IPS-NIHi7 (cell line): ENCODE measurements around the gene IL4R.
"Not testable (repeated sequence)": the region's sequence is repeated elsewhere in the genome, so short reads cannot be mapped to it uniquely, and the experiment has no call there.

Experiments used
- DNase-seq: peaks from one replicate; pipeline ENCODE4 v3.0.0; 2012; ENCODE audit warnings: mixed read lengths; ENCODE audit errors: extremely low spot score

The IL4R gene

DNA sequence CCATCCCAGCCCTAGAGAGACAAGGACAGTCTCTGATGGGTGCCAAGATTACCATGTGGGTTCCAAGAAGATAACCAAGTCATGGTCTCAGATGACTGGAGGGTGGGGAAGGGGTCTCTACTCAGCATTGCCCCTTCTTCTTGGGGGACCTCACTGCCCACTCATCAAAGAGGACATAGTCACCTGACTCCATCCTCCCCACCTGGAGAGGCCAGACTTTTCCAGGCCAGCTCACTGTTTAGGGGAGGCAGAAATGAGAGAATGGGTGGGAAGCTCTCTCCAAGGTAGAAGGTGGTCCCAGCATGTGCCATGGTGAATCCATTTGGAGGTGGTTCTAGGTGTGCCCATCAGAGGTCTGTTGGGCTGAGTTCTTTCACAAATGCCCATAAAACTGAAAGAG is 67.5 kb downstream of the IL4R start:
- no peak for DNase-seq

DNA sequence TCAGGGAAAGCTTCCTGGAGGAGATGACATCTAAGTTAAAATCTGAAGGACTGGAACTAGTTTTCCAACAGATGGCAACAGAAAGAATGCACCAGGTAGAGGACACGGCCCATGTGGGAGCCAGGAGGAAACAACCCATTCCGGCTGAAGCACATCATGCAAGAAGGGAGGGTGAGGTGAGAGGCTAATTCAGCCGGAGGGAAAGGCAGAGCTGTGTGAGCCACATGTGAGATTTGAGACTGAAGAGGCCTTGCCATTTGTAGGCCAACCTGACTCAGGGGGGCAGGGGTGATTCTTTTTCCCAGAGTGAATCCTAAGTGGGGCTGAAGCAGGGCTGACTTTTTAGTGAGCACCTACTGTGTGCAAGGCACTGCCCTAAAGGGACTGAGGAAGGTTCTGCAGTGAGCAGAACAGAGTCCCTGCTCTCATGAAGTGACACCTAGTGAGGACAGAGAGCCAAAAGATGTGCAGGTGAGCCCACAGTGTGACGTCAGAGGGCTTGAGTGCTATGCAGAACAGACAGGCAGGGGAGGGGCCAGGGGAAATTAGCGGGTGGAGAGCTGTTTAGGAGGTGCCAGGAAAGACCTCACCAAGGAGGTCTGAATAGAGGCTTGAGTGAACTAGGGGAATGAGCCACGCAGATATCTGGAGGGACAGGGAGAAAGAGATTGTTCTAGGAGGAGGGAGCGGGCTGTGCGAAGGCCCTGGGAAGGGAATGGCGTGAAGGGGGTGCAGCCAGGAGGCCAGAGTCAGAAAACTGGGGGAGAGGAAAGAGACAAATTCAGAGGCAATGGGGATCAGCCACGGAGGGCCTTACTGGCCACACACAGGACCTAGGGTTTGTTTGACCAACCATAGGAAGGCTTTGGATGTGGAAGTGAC is 68.4 kb downstream of the IL4R start:
- DNase-seq: no peak

DNA sequence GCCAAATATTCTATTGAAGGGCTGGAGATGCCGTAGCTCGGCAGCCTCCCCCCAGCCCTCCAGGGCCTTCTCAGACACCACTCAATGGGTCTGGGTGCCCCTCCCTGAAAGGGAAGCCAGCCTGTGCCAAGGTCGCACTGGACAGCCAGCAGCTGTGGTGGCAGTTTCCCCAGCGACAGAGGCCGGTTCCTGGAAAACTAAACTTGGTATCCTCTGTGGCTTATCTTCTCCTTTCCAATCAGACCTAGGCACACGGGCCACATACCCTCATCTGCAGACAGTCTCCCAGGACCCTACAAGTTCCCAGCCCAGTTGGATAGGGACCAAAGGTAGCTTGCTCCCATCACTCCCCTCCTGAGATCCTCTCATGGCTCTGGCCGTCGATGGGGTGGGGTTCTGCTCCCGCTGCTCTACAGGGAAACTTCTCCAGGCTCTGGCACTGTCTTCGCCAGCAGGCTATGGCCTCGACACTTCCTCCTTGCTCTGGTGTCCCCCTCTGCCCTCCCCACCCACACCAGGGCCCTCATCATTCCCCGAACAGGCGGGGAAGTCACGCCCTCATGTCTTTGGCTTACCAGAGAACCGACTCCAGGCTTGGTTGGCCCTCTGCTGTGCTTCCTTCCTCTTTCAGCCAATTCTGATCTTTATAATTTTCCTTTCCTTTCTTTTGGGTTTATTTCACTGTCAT is 69.9 kb downstream of the IL4R start:
- no peak for DNase-seq

DNA sequence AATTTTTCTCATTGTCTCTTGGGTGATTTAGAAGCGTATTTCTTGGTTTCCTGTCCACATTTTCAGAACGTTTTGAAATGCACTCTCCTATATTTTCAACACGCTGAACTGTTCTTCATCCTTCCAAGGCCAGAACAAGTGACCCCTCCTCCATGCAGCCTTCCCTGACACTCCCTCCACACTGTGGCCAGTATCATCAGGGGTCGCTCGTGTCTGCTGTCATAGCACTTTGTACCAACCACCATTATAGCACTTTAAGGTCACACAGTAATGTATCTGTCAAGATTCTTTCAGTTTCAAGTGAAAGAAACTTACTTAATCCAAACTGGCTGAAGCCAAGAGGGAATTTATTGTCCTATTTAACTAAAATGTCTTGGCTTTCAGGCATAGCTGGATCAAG is 70.7 kb downstream of the IL4R start:
- DNase-seq: no peak

DNA sequence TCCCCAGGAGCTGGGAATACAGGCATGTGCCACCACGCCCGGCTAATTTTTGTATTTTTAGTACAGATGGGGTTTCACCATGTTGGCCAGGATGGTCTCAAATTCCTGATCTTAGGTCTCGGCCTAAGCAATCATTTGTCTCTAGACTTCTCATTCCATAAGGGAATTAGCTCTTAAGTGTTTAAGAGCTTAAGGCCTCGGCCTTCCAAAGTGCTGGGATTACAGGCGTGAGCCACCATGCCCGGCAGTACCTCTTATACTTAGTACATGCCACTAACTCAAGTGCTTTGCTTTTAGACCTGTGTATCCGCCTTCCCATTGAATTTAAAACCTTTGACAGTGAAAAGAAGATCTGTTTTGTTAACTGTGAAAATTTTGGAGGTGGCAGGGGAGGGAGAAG is 71.6 kb downstream of the IL4R start:
- no peak for DNase-seq

DNA sequence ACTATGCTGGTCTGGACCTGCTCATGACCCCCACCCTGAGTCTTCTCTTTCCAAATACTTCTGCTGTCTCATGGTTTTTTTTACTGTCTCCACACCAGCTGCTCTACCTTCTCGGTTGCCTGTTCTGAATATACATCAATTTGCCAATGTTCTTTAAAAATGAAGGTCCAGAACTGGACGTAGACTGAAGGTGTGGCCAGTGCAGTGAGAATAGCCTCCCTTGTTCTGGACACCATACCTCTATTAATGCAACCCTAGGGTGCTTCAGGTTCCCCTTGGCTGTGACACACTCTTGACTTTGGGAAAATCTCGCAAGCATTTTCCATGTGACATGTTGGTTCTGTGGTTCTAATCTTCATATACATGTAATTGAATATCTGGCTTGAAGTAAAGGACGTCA is 72.9 kb downstream of the IL4R start:
- DNase-seq: no peak

DNA sequence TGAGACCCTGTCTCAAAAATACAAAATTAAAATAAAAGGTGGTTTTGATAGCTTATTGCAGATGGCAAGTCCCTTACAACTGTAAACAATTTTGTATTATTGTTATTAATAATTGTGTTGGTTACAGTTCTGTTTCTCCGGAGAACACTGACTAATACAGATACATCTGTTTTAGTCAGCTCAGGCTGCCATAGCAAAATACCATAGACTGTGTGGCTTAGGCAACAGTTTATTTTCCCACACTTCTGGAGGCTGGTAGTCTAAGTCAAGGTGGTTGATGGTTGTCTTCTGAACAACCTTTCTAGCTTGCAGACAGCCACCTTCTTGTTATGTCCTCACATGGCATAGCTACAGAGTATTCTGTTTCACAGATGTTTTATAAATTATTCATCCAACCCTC is 74.0 kb downstream of the IL4R start:
- no peak for DNase-seq

DNA sequence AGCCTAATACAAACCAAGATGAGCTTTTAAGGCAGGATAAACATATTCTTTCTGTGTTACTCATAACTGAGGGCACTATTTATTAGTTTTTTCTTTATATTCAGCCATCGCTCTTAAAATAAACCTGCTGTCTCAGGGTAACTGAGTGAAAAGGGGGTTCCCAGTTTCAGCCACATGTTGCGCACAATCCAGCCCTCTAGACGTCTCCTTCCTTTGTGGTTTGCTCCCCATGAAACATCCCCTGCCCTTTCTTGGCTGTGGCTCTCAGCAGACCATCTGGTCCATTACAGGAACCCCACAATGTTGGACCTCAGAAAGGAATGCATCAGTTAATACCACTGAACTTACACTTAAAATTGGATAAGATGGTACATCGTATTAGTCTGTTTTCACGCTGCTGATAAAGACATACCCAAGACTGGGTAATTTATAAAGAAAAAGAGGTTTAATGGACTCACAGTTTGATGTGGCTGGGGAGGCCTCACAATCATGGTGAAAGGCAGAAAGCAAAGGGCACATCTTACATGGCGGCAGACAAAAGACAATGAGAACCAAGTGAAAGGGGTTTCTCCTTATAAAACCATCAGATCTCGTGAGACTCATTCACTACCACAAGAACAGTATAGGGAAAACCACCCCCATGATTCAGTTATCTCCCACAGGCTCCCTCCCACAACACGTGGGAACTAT is 75.6 kb downstream of the IL4R start:
- no peak for DNase-seq

DNA sequence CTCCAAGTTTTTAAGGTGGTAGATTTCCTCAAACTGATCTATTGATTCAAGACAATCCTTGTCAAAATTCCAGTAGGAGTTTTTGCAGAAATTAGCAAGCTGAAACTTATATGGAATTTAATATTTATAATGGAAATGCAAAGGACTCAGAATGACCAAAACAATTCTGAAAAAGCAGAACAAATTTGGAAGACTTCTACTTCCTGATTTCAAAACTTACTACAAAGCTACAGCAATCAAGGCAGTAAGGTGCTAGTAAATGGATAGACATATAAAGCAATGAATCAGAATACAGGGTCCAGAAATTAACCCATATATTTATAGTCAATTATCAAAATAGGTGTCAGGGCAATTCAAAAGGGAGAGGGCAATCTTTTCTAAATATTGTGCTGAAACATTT is 76.4 kb downstream of the IL4R start:
- no peak for DNase-seq

DNA sequence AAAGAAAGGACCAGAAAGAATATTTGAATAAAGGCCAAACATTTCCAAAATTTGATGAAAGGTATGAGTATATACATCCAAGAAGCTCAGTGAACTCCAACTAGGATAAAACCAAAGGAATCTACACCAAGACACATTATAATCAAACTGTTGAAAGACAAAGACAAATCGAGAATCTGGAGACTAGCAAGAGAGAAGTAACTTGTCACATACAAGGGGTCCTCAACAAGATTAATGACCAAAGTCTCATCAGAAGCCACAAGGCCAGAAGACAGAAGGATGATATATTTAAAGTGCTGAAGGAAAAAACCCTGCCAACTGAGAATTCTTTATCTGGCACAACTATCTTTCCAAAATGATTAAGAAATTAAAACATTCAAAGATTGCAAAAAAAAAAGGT is 78.9 kb downstream of the IL4R start:
- no peak for DNase-seq

DNA sequence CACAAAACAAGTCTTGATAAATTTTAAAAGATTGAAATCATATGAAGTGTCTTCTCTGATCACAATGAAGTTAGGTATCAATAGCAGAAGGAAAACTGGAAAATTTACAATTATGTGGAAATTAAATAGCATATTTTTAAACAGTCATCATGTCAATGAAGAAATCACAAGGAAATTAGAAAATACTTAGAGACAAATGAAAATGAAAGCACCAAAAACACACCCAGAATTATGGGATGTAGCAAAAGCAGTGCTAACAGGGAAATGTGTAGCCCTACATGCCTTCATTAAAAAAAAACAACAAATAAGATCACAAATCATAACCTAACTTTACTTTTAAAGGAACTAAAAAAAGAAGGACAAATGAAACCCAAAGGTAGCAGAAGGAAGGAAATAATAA is 80.7 kb downstream of the IL4R start:
- DNase-seq: no peak

DNA sequence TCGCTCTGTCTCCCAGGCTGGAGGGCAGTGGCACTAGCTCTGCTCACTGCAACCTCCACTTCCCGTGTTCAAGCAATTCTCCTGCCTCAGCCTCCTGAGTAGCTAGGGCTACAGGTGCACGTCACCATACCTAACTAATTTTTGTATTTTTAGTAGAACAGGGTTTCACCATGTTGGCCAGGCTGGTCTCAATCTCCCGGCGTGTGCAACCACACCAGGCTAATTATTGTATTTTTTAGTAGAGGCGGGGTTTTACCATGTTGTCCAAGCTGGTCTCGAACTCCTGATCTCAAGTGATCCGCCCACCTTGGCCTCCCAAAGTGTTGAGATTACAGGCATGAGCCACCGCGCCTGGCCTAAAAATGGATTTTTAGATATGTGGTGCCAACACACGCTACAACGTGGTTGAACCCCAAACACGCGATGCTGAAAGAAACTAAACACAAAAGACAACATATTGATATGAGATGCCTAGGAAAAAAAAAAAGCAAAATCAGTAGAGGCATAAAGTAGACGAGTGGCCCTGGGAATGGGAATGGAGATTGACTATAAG is 84.6 kb downstream of the IL4R start:
- not testable (repeated sequence) for DNase-seq

DNA sequence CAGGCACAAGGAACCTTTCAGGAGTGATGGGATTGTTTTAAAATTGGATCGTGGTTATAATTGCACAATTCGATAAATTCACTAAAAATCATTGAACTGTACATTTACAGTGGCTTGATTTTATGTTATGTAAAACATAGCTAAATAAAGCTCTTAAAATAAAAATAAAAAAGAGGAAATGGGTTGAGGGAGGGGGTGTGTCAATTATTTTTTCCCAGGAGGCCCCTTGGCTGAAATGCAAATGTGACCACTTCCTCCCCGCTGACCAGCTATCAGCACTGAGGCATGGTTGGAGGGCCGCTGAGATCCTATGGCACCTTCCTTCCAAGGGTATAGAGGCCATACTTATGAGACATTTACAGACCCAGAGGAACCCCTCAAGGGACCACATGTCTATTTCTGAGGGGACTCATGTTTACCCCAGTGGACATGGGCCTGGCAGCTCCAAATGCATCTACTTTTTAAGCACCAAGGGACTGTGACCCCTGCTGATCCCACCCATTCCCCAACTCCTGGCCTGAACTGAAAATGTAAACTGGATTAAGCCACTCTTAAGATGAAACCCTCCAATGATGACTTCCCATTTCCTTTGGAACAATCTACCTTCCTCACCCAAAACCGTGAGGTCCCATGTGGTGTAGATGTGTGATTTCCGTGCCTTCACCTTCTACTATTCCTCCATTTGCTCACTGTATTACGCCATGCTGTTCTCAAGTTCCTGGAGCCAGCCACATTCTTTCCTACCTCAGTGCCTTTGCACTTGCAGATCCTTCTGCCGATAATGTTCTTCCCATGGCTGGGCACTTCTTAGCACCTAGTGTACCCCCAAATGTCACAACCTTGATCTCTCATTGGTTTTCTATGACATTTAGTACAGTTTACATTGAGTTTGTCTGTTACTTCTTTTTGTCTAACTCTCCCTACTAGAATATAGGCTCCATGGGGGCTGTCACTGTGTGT is 85.4 kb downstream of the IL4R start:
- no peak for DNase-seq

DNA sequence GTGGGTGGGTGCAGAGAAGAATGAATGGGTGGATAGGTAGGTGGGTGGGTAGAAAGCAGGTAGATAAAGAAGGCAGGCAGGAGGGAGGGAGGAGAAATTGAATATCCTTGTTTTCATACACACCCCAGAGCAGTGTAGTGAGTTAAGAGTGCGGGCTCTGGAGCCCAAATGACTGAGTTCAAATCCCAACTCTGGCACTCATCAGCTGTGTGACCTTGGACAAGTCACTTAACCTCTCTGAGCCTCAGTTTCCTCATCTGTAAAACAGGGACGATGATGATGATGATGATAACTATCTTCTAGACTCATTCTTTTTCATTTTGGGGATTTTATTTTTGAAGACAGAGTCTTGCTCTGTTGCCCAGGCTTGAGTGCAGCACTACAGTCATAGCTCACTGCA is 86.2 kb downstream of the IL4R start:
- no peak for DNase-seq

DNA sequence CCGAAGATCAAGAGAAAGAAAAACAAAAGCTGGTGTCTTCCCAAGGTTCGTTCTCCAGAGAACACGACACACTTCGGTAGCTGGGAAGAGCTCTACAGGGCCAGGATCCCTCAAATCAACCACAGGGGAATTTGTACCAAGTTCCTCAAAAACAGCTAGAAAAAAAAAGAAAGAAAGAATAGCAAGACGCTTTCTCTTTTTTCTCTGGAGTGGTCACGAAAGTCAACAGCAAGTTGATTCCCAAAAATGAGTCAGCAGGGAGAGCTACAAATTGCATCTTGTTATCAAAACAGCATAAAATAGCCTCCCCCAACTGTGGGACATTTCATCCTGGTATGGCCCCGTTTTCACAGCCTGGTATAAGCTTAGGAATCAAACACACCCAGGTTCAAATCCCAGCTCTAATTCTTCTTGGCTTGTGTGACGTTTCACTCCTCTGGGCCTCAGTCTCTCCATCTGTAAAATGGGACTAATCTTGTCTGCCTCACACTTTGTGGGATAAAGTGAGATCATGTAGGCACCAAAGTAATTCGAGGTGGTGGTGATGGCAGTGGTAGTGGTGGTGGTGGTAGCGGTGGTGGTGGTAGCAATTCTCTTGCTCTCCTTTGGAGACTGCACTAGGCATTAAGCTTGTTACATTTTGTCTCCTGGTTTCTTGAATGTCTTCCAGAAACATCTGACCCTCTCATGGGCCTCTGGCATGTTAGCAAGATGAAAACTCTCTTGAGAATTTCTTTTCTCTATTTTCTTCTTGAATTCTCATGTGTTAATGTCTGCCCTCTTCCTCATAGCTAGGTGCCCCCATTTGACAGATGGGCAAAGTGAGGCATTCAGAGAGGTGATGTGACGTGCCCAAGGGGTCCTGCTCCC is 87.2 kb downstream of the IL4R start:
- DNase-seq: no peak

DNA sequence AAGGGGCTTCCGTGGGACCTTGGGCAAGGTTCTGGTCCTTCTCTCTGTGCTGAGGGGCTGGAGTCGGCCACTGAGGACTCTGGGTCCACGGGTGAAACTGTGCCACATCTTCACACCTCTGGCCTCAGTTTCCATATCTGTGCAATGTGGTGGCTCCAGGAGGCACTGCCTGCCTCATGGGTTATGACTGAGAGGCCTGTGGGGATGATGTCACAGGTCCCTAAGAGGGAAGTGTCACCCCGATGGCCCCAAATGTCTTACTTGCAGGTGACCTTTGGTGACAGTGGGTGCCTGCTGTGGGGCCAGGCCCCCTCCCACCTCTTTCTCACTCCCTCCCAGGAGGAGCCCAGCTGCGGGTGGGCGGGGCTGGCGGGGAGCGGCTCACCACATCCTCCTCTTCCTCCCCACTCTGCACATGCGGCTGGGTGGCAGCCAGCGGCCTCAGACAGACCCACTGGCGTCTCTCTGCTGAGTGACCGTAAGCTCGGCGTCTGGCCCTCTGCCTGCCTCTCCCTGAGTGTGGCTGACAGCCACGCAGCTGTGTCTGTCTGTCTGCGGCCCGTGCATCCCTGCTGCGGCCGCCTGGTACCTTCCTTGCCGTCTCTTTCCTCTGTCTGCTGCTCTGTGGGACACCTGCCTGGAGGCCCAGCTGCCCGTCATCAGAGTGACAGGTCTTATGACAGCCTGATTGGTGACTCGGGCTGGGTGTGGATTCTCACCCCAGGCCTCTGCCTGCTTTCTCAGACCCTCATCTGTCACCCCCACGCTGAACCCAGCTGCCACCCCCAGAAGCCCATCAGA is 88.2 kb downstream of the IL4R start, which contains the start of gene IL21R:
Gene IL21R, plus strand, starts transcription at position 407 of the 801 bp plus-strand sequence. CDS start 27,898 bp downstream, outside the sequence.
- no peak for DNase-seq

DNA sequence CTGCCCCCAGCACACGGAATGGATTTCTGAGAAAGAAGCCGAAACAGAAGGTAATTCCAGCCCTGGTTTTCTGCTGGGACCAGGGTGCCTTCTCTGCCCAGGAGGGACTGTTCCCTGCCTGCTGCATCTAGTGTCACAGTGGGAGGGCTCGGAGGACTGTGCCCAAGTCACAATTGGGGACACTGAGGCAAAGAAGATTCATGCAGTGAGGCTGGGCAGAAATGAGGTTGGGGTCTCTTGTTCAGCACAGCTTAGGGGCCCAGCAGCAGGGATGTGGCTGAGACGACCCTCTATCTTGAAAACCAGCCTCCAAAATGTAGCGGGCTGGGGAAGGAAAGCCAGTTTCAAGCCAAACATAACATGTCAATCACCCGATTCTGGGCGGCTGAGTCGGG is 88.8 kb downstream of the IL4R start:
- DNase-seq: no peak

DNA sequence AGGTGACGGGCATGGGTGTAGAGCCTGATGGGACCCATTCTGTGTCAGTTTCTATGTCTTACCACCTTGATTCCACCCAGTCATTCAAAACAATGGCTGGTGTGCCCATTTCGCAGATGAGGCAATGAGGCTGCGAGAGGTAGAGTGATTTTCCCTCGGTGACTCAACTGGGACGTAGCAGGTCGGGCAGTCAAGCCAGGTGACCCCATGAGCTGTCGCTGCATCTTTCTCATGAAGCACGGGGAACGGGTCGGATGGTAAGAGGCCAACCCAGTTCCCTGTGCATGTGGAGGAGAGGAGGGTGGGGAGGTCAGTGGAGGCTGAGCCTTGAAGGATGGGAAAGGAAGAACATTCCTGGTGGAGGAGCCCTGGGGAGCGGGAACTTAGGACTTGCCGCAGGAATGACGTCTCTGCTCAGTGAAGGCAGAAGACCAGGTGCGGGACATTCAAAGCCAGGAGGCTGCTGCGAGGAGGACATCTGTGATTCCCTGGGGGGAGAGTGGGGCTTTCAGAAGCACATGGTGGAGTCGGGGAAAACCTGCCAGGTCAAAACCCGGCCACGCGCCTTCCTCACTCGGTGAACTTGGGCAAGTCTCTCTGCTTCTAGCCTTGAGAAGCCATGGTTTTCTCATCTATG is 89.3 kb downstream of the IL4R start:
- DNase-seq: no peak

DNA sequence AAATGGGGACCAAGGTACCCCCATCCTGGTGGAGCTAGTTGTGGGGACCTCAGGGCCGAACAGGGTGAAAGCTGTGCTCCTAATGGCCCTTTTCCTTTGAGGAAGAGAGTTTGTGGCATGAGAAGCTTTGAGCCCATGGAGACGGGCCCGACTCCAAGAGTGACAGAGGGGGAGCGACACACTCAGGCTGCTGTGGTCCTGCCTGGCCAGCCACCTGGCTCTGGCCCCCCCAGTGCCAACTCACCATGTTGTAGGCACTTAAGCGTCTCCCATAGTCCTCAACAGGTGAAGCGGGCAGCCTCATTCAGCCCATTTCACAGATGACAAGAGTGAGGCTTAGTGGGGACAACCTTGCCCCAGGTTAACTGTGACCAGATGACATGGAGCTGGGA is 89.8 kb downstream of the IL4R start:
- DNase-seq: no peak
